ENCODE results near the gene ZNF334. TPM values are rescaled to one million over a fixed set of nuclear protein-coding genes. Genes with fewer than 3 reads are reported as not detected.

The ZNF334 gene
- total and polyA plus RNA-seq, 2 of the 4 experiments (the other 2 are of a cell fraction) = 1.4 to 2.1 TPM

DNA sequence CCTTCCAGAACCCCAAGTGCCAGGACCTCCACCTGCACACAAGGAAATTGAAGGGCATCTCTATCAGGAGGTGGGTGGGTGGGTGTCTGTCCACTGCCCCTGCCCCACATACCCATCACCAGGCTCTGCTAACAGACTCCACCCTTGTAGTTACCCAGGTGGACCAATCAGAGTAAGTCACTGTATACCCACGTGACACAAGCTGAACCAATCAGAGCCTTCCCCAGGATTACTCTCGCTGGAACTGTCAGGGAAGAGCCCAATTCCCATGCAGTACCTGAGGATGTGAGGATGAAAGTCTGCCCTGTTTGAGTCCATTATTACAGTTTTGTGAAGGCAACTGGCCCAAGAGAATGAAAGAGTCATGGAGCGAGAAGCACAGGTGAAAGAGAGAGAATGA, 32.9 kb upstream of the ZNF334 start:
- H3K27me3 ChIP-seq (ENCODE audit: control insufficient read depth, insufficient read depth, low read length) = peaks cover 14% of the 10 kb centered on the region
- H3K23ac ChIP-seq (ENCODE audit: low read depth, low read length) = no peak overlapping the region
- H3K18ac ChIP-seq (ENCODE audit: low read depth, low read length) = no peak overlapping the region
- no peak overlapping the region for H2AFZ ChIP-seq (replicated peaks; ENCODE audit: low read length, poor library complexity)
- no peaks in the 10 kb centered on the region for H3K9me1 ChIP-seq (ENCODE audit: insufficient read depth, low read length)
- CTCF ChIA-PET = no interaction called here
- H3K27ac ChIP-seq (ENCODE audit: insufficient read depth, low read length) = no peak overlapping the region
- no peaks in the 10 kb centered on the region for H3K79me1 ChIP-seq (ENCODE audit: low read depth in 1 of 2, low read length in 2 of 2)
- H4K91ac ChIP-seq (ENCODE audit: insufficient read depth, low read depth, low read length) = no peak overlapping the region
- H4K8ac ChIP-seq (ENCODE audit: low read depth in 2 of 2, low read length in 2 of 2) = no peak overlapping the region
- H2AK5ac ChIP-seq (ENCODE audit: low read depth, low read length) = no peak overlapping the region
- no peaks in the 10 kb centered on the region for H3K36me3 ChIP-seq (ENCODE audit: control insufficient read depth, insufficient read depth, low read length)
- in situ Hi-C loops (cut with MboI; ENCODE audit: low sequenced_read_pairs) = no loop called here
- no peak overlapping the region for H3K9ac ChIP-seq (ENCODE audit: low read depth, low read length)
- H3K4me1 ChIP-seq (ENCODE audit: control insufficient read depth, insufficient read depth, low read length) = no peaks in the 10 kb centered on the region
- WGBS, 2 experiments (ENCODE audit: extremely low coverage in 2 of 2, insufficient read length in 1 of 2) = 93% methylated on average over 2 of the region's 3 CpGs; no CpG with 5 or more reads in 1 of the 2 experiments
- TF ChIP-seq, protein P1, sequence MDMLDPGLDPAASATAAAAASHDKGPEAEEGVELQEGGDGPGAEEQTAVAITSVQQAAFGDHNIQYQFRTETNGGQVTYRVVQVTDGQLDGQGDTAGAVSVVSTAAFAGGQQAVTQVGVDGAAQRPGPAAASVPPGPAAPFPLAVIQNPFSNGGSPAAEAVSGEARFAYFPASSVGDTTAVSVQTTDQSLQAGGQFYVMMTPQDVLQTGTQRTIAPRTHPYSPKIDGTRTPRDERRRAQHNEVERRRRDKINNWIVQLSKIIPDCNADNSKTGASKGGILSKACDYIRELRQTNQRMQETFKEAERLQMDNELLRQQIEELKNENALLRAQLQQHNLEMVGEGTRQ (IDR thresholded peaks at IDR 0.05; ENCODE audit: low read depth, low read length) = 0 out of 2 replicates have a peak, but pooled peaks have one; percentile 7
- TF ChIP-seq, protein P2, sequence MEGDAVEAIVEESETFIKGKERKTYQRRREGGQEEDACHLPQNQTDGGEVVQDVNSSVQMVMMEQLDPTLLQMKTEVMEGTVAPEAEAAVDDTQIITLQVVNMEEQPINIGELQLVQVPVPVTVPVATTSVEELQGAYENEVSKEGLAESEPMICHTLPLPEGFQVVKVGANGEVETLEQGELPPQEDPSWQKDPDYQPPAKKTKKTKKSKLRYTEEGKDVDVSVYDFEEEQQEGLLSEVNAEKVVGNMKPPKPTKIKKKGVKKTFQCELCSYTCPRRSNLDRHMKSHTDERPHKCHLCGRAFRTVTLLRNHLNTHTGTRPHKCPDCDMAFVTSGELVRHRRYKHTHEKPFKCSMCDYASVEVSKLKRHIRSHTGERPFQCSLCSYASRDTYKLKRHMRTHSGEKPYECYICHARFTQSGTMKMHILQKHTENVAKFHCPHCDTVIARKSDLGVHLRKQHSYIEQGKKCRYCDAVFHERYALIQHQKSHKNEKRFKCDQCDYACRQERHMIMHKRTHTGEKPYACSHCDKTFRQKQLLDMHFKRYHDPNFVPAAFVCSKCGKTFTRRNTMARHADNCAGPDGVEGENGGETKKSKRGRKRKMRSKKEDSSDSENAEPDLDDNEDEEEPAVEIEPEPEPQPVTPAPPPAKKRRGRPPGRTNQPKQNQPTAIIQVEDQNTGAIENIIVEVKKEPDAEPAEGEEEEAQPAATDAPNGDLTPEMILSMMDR (conservative IDR thresholded peaks at IDR 0.05; ENCODE audit: low read depth, low read length) = no peak
- H3K4me3 ChIP-seq (ENCODE audit: insufficient read depth, low read depth, low read length) = no peak overlapping the region
- no peaks in the 10 kb centered on the region for H4K20me1 ChIP-seq (ENCODE audit: insufficient read depth, low read length)
- H4K5ac ChIP-seq (ENCODE audit: low read depth, low read length) = no peak overlapping the region
- dilution Hi-C loops (cut with HindIII; ENCODE audit: low sequenced_read_pairs, unreplicated experiment) = no loop called here
- no peak overlapping the region for H2AK9ac ChIP-seq (replicated peaks; ENCODE audit: low read depth, low read length, poor library complexity)
- H2BK120ac ChIP-seq (ENCODE audit: low read depth, low read length) = no peak overlapping the region
- no peak overlapping the region for H3K14ac ChIP-seq (replicated peaks; ENCODE audit: low read depth, low read length)
- POLR2A ChIA-PET (ENCODE audit: unreplicated experiment) = no interaction called here
- no peak overlapping the region for H2BK15ac ChIP-seq (ENCODE audit: low read depth, low read length)
- H3K4me2 ChIP-seq (ENCODE audit: low read depth, low read length) = no peak overlapping the region
- no peaks in the 10 kb centered on the region for H3K9me3 ChIP-seq (ENCODE audit: control insufficient read depth, insufficient read depth, low read length)
- H3K4ac ChIP-seq (ENCODE audit: low read depth, low read length) = no peak overlapping the region
- H2BK5ac ChIP-seq (ENCODE audit: low read depth, low read length, poor library complexity, severe bottlenecking) = no peak overlapping the region
- H2BK20ac ChIP-seq (ENCODE audit: low read depth, low read length) = no peak overlapping the region
- no peak for DNase-seq
- BruUV-seq (replicated peaks) = no TSS peak
- intact Hi-C loops (cut with micrococcal nuclease) = no loop called here
- no peak overlapping the region for H3K56ac ChIP-seq (ENCODE audit: extremely low read depth, insufficient read depth, low read length)
- ATAC-seq (ENCODE audit: low read depth) = no peak
